H1 (cell line): ENCODE data around the gene FCRL5. TPM values are rescaled to one million over a fixed set of nuclear protein-coding genes. Genes with fewer than 3 reads are reported as not detected.

Experiments
- CTCF ChIA-PET: fragments of 300-600 bp; sonication (Branson Sonifier 250); formaldehyde crosslinking; loops from one replicate; lab custom pipeline; 2021; ENCODE audit not compliant: partially characterized antibody; lab: Charles Lee
- POLR2A ChIA-PET: fragments of 300-600 bp; sonication (Branson Sonifier 250); formaldehyde crosslinking; loops from one replicate; lab custom pipeline; 2021; ENCODE audit warnings: inconsistent platforms; ENCODE audit not compliant: partially characterized antibody; lab: Charles Lee
- DNase-seq, 2 experiments: peaks; one replicate each; pipeline versions ENCODE4 v3.0.0 to v3.0.0-alpha.2; 2010 to 2022; ENCODE audit warnings: low spot score in 2 of 2, low read depth in 1 of 2, mixed read lengths in 1 of 2
- FAIRE-seq: peaks from 2 replicates; lab custom pipeline; 2011; peaks lifted over from hg19 to GRCh38; lab: Jason Lieb, UNC
- H2AFZ ChIP-seq: 2 replicates; pipeline ENCODE4 v1.8.1; 2012; ENCODE audit warnings: low read length, inconsistent platforms
- H2AK5ac ChIP-seq: 2 replicates; pipeline ENCODE4 v1.6.1; 2013; ENCODE audit warnings: low read depth, low read length
- H2BK120ac ChIP-seq: replicated peaks from 2 replicates; pipeline ENCODE3; 2013; ENCODE audit warnings: low read depth, low read length, inconsistent platforms
- H2BK12ac ChIP-seq: 2 replicates; pipeline ENCODE4 v1.6.1; 2013; ENCODE audit warnings: low read depth, low read length
- H2BK15ac ChIP-seq: 2 replicates; pipeline ENCODE4 v1.6.1; 2013; ENCODE audit warnings: low read length
- H2BK20ac ChIP-seq: 2 replicates; pipeline ENCODE4 v1.6.1; 2013; ENCODE audit warnings: low read length
- H2BK5ac ChIP-seq: 2 replicates; pipeline ENCODE4 v1.6.1; 2013; ENCODE audit warnings: low read depth, low read length
- H3K14ac ChIP-seq: 2 replicates; pipeline ENCODE4 v1.6.1; 2013; ENCODE audit warnings: inconsistent platforms; ENCODE audit not compliant: insufficient read length
- H3K18ac ChIP-seq: 2 replicates; pipeline ENCODE4 v1.6.1; 2013; ENCODE audit warnings: low read length; ENCODE audit errors: extremely low read depth
- H3K23ac ChIP-seq: 2 replicates; pipeline ENCODE4 v1.6.1; 2013; ENCODE audit warnings: inconsistent platforms; ENCODE audit not compliant: insufficient read length
- H3K23me2 ChIP-seq: 2 replicates; pipeline ENCODE4 v1.6.1; 2013; ENCODE audit warnings: low read depth, low read length
- H3K27ac ChIP-seq: 2 replicates; pipeline ENCODE4 v1.6.1; 2011; ENCODE audit warnings: low read depth, low read length, inconsistent platforms
- H3K27me3 ChIP-seq, 4 experiments: replicated peaks in 1 of 4; 1 replicate in 1 of 4; 2 replicates in 3 of 4; pipeline versions ENCODE4 v1.6.1 to v1.8.1; 2011 to 2013; ENCODE audit warnings: low read length in 3 of 4, mild to moderate bottlenecking in 3 of 4, inconsistent platforms in 2 of 4, mixed read lengths in 2 of 4, moderate library complexity in 1 of 4; ENCODE audit not compliant: control insufficient read depth in 3 of 4, insufficient read depth in 3 of 4; ENCODE audit errors: extremely low read depth in 1 of 4
- H3K36me3 ChIP-seq, 4 experiments: 2 replicates each; pipeline versions ENCODE4 v1.6.1 to v1.8.1; 2011 to 2013; ENCODE audit warnings: mild to moderate bottlenecking in 4 of 4, low read length in 3 of 4, moderate library complexity in 2 of 4, control low read depth in 1 of 4, inconsistent platforms in 1 of 4; ENCODE audit not compliant: insufficient read depth in 4 of 4, control insufficient read depth in 2 of 4
- H3K4ac ChIP-seq: replicated peaks from 2 replicates; pipeline ENCODE3; 2013; ENCODE audit warnings: low read length, low read depth, mixed read lengths, inconsistent platforms; ENCODE audit not compliant: insufficient read length
- H3K4me1 ChIP-seq, 4 experiments: replicated peaks in 1 of 4; 1 replicate in 1 of 4; 2 replicates in 3 of 4; pipeline versions ENCODE4 v1.6.1 to v1.8.1; 2011 to 2013; ENCODE audit warnings: low read length in 3 of 4, inconsistent platforms in 2 of 4, mixed read lengths in 1 of 4; ENCODE audit not compliant: insufficient read depth in 4 of 4, control insufficient read depth in 3 of 4
- H3K4me2 ChIP-seq, 2 experiments: 2 replicates each; pipeline versions ENCODE4 v1.6.1 to v1.8.1; 2011 to 2013; ENCODE audit warnings: low read depth in 2 of 2, low read length in 2 of 2, control low read depth in 1 of 2, inconsistent platforms in 1 of 2, mild to moderate bottlenecking in 1 of 2; ENCODE audit not compliant: insufficient read depth in 1 of 2
- H3K4me3 ChIP-seq, 4 experiments: fragments of 200-600, 300-600 bp in 1 of 4; sonication (generic), shearing (Covaris generic), sonication (Bioruptor Twin) in 1 of 4; 2 replicates each; pipeline versions ENCODE4 v1.5.1 to v1.8.1; 2011 to 2016; ENCODE audit warnings: low read length in 4 of 4, low read depth in 3 of 4, control low read depth in 2 of 4, inconsistent platforms in 2 of 4, mild to moderate bottlenecking in 2 of 4, mixed read lengths in 1 of 4, moderate library complexity in 1 of 4; ENCODE audit not compliant: insufficient read depth in 2 of 4; ENCODE audit errors: extremely low read depth in 1 of 4
- H3K56ac ChIP-seq: replicated peaks from 2 replicates; pipeline ENCODE3; 2013; ENCODE audit warnings: low read depth, mild to moderate bottlenecking, mixed read lengths, low read length, inconsistent platforms; ENCODE audit not compliant: insufficient read length
- H3K79me1 ChIP-seq: 2 replicates; pipeline ENCODE4 v1.6.1; 2013; ENCODE audit warnings: low read depth, low read length, control low read depth
- H3K79me2 ChIP-seq, 2 experiments: 2 replicates each; pipeline versions ENCODE4 v1.6.1 to v1.8.1; 2012 to 2013; ENCODE audit warnings: low read length in 2 of 2, mild to moderate bottlenecking in 2 of 2, inconsistent platforms in 1 of 2; ENCODE audit not compliant: insufficient read depth in 2 of 2, control insufficient read depth in 1 of 2
- H3K9ac ChIP-seq, 4 experiments: replicated peaks in 1 of 4; 1 replicate in 1 of 4; 2 replicates in 3 of 4; pipeline versions ENCODE4 v1.6.1 to v1.8.1; 2011 to 2013; ENCODE audit warnings: low read depth in 3 of 4, low read length in 3 of 4, control low read depth in 2 of 4, mild to moderate bottlenecking in 2 of 4, moderate library complexity in 2 of 4, inconsistent platforms in 1 of 4; ENCODE audit errors: extremely low read depth in 1 of 4
- H3K9me3 ChIP-seq, 2 experiments: 2 replicates each; pipeline versions ENCODE4 v1.6.1 to v1.8.1; 2012 to 2013; ENCODE audit warnings: mild to moderate bottlenecking in 2 of 2, moderate library complexity in 2 of 2, control low read depth in 1 of 2, inconsistent platforms in 1 of 2, low read depth in 1 of 2, low read length in 1 of 2, mixed read lengths in 1 of 2; ENCODE audit not compliant: insufficient read depth in 2 of 2
- H4K20me1 ChIP-seq, 2 experiments: replicated peaks in 1 of 2; 2 replicates each; pipeline versions ENCODE3 to v1.8.1; 2011 to 2013; ENCODE audit warnings: inconsistent platforms in 2 of 2, low read length in 2 of 2, mild to moderate bottlenecking in 1 of 2; ENCODE audit not compliant: insufficient read depth in 2 of 2, control insufficient read depth in 1 of 2
- H4K5ac ChIP-seq: 2 replicates; pipeline ENCODE4 v1.6.1; 2013; ENCODE audit warnings: low read length, low read depth, mixed read lengths, inconsistent platforms; ENCODE audit not compliant: insufficient read length
- H4K8ac ChIP-seq: 2 replicates; pipeline ENCODE4 v1.8.0; 2013; ENCODE audit warnings: mild to moderate bottlenecking, moderate library complexity, low read length, inconsistent platforms; ENCODE audit not compliant: insufficient read depth; ENCODE audit errors: extremely low read depth
- H4K91ac ChIP-seq: replicated peaks from 2 replicates; pipeline ENCODE3; 2013; ENCODE audit warnings: low read length, mixed read lengths, inconsistent platforms; ENCODE audit not compliant: insufficient read length
- CHD1 ChIP-seq: IDR thresholded peaks from 2 replicates; pipeline ENCODE4 v1.6.1; 2012; ENCODE audit warnings: low read depth, low read length, improper control_type of control experiment
- KDM4A ChIP-seq: IDR thresholded peaks from one replicate; pipeline ENCODE4 v1.7.1; 2012; ENCODE audit warnings: low read depth, mild to moderate bottlenecking, moderate library complexity, low read length, inconsistent platforms; ENCODE audit not compliant: severe bottlenecking
- KDM5A ChIP-seq: fragments of 200-600 bp; IDR thresholded peaks from 2 replicates; pipeline ENCODE4 v1.7.1; 2012; ENCODE audit warnings: mild to moderate bottlenecking, low read length, inconsistent platforms, mixed read lengths
- NRF1 ChIP-seq: IDR thresholded peaks from 2 replicates; pipeline ENCODE4 v1.6.1; 2011; ENCODE audit warnings: mild to moderate bottlenecking, low read depth, low read length, improper control_type of control experiment
- ZNF274 ChIP-seq: IDR thresholded peaks from 2 replicates; pipeline ENCODE4 v1.7.0; 2012; ENCODE audit warnings: low read length, borderline replicate concordance; ENCODE audit errors: extremely low read depth
- WGBS, 2 experiments: shearing (Covaris generic) in 1 of 2; methylation state at CpG; one replicate each; pipeline versions ENCODE4 v1.1.6 to v1.1.7; 2013 to 2015; ENCODE audit warnings: low lambda C conversion rate in 2 of 2, mixed read lengths in 2 of 2, inconsistent platforms in 1 of 2, low coverage in 1 of 2, missing lambda C conversion rate in 1 of 2; ENCODE audit not compliant: insufficient replicate concordance in 2 of 2, insufficient coverage in 1 of 2, insufficient read length in 1 of 2; ENCODE audit errors: extremely low coverage in 1 of 2, missing lambda C conversion rate in 1 of 2; 5-methylcytosine and 5-hydroxymethylcytosine counted together
- long read RNA-seq, 2 experiments: library from RNA in 1 of 2; library from capped mRNA in 1 of 2; stranded (forward); transcript quantifications; one replicate each; pipeline ENCODE4 v2.0.0, GENCODE V29; 2021; ENCODE audit warnings: inconsistent platforms in 1 of 2
- polyA minus RNA-seq, 3 experiments: library from RNA; depleted of rRNA, polyadenylated mRNA; stranded (reverse); fragments of >200 nt; gene quantifications; 1 replicate in 2 of 3; 2 replicates in 1 of 3; pipeline ENCODE4 v1.2.3, GENCODE V29; 2011
- polyA plus RNA-seq, 7 experiments: library from polyadenylated mRNA; depleted of rRNA in 3 of 7; stranded (reverse) in 5 of 7; unstranded in 2 of 7; fragments of >200 nt in 5 of 7; fragments of 200-250 nt in 2 of 7; gene quantifications; 1 replicate in 5 of 7; 2 replicates in 1 of 7; 4 replicates in 1 of 7; pipeline versions ENCODE4 v1.2.1 to v1.2.3, GENCODE V29; 2011 to 2013; ENCODE audit warnings: missing spikeins in 2 of 7, mixed read lengths in 2 of 7
- total RNA-seq: library from RNA; stranded (reverse); fragmentation: NEBNext Ultra II Directional; extraction: Animal tissue kit (Norgen Biotek cat#: 25700); gene quantifications from 2 replicates; pipeline ENCODE4 v1.2.1, GENCODE V29; 2021
- TF ChIP-seq, protein P1 (sequence below), 3 experiments: IDR thresholded peaks; 1 replicate in 2 of 3; 2 replicates in 1 of 3; pipeline versions ENCODE4 v1.5.1 to v1.6.1; 2011; ENCODE audit warnings: low read length in 3 of 3, mild to moderate bottlenecking in 3 of 3, inconsistent platforms in 2 of 3, low read depth in 1 of 3, moderate library complexity in 1 of 3; ENCODE audit not compliant: insufficient read depth in 1 of 3; ENCODE audit errors: control extremely low read depth in 1 of 3

FCRL5 gene
- total RNA-seq (1.0 and 1.1 TPM in 2 replicates), polyA plus RNA-seq (2011; rRNA removed) (2.1 and 2.6 TPM in 2 replicates), polyA minus RNA-seq (2011; rRNA and poly(A)+ RNA removed) (2.9 and 6.2 TPM in 2 replicates)
- 2.3 TPM for polyA plus RNA-seq (2011; cell fraction: cytosol; rRNA removed)
- 5.3 TPM for polyA plus RNA-seq (2011; cell fraction: nucleus; rRNA removed)
- 1.7 to 2.1 TPM (median 1.9 TPM) in 4 replicates for polyA plus RNA-seq (2012, experiment 1 of 2)
- 1.3 TPM for polyA plus RNA-seq (2012, experiment 2 of 2)
- polyA plus RNA-seq (2013, experiment 1 of 2), result 1.6 TPM
- polyA plus RNA-seq (2013, experiment 2 of 2), result 1.5 TPM
- 1.0 TPM for polyA minus RNA-seq (2011; cell fraction: cytosol; rRNA and poly(A)+ RNA removed)
- polyA minus RNA-seq (2011; cell fraction: nucleus; rRNA and poly(A)+ RNA removed), result 2.0 TPM
- long read RNA-seq, experiment 1, result 0 reads
- long read RNA-seq, experiment 2, partial matches to known transcripts, result 0 of 2 reads
- long read RNA-seq, experiment 2, other reads (novel, unspliced or antisense), result 2 of 2 reads

DNA sequence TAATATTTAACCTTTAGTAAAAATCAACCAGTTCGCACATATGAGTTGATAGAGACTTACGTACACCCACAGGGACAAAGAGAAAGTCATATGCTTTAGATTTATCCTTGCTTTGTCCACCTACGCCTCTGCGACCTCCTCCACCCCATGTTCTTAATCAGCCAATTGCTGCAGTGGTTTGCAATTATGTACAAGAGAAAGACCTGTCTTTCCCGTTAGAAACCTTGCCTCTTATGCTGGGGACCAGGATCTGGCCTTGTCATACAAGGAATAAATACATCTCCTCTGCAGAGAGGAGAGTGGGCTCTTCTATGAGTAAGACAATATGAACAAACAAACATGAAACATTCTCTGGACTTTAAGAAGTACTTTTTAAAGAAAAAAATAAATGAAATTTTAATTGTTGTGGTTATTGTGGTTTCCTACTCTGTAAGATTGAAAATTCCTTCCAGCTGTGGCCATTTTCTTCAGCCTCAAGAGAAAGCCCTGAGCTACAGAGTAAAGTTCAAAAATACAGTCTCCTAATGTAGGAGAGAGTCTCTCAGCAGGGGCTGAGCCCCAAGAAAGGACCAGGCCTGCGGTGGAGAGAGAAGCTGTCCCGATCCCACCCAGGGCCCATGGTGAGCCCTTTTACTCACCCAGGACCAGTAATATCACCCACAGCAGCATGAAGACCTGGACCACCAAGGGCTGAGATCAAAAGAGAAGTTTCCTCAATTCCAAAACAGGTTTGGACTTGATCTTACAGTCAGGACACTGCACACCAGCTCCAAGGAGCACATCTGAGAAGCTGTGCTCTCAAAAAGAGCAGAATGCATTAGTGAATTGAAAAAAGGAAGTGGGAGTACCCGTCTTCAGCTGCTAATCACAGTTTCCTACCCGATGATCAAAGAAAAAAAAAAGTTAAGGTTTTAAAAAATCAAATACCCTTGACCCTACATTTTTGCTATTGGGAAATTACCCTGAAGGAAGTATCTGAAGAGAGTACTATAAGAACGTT is at the start of gene FCRL5:
Gene FCRL5 (minus strand): TSS at position 822 of the 1,000 bp plus-strand sequence. CDS start 153 bp downstream, at position 669.
- Histone ChIP-seq H4K91ac (no peak within 1 kb of the TSS), H3K56ac (no peak within 1 kb of the TSS), H3K18ac (no peak within 1 kb of the TSS), H3K4me1 (no peaks in the 10 kb centered on the region), H3K27me3 (no peaks in the 10 kb centered on the region), H3K4me2 (no peak within 1 kb of the TSS), H2BK120ac (no peak within 1 kb of the TSS), H4K20me1 (no peaks in the 10 kb centered on the region), H3K9me3 (no peaks in the 10 kb centered on the region), H2BK5ac (no peak within 1 kb of the TSS), H2BK15ac (no peak within 1 kb of the TSS), H3K36me3 (no peaks in the 10 kb centered on the region), H3K79me2 (no peaks in the 10 kb centered on the region), H4K8ac (no peak within 1 kb of the TSS), H3K4ac (no peak within 1 kb of the TSS), H3K27ac (no peak within 1 kb of the TSS), H3K14ac (no peak within 1 kb of the TSS), H2AFZ (no peak within 1 kb of the TSS), H3K9ac (no peak within 1 kb of the TSS), H2AK5ac (no peak within 1 kb of the TSS), H4K5ac (no peak within 1 kb of the TSS), H3K23me2 (no peaks in the 10 kb centered on the region), H3K4me3 (no peak within 1 kb of the TSS), H3K79me1 (no peaks in the 10 kb centered on the region), H2BK12ac (no peak within 1 kb of the TSS), H3K23ac (no peak within 1 kb of the TSS), H2BK20ac (peak within 1 kb of the TSS; percentile 34; the same call in 1 of the 2 replicates)
- 89% methylated on average over 10 of the region's 10 CpGs; no CpG with 5 or more reads in 1 of the 2 experiments for WGBS, 2 experiments
- FAIRE-seq (no peak), DNase-seq (no peak)
- ChIA-PET CTCF (interaction anchor here (0.7 to 1.3 kb wide), 6 partner anchors 8 to 218 kb away, joined by 3 to 4 read pairs (median 3); no protein-coding TSS in a partner anchor), POLR2A (no interaction called here)
- no peak for TF ChIP-seq CHD1
- no peak for TF ChIP-seq NRF1
- no peak for TF ChIP-seq KDM5A
- TF ChIP-seq, protein P1, sequence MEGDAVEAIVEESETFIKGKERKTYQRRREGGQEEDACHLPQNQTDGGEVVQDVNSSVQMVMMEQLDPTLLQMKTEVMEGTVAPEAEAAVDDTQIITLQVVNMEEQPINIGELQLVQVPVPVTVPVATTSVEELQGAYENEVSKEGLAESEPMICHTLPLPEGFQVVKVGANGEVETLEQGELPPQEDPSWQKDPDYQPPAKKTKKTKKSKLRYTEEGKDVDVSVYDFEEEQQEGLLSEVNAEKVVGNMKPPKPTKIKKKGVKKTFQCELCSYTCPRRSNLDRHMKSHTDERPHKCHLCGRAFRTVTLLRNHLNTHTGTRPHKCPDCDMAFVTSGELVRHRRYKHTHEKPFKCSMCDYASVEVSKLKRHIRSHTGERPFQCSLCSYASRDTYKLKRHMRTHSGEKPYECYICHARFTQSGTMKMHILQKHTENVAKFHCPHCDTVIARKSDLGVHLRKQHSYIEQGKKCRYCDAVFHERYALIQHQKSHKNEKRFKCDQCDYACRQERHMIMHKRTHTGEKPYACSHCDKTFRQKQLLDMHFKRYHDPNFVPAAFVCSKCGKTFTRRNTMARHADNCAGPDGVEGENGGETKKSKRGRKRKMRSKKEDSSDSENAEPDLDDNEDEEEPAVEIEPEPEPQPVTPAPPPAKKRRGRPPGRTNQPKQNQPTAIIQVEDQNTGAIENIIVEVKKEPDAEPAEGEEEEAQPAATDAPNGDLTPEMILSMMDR (IDR thresholded peaks at IDR 0.05; ENCODE audit: control extremely low read depth in 1 of 3, insufficient read depth in 1 of 3, low read depth in 1 of 3, low read length in 3 of 3), result no peak
- TF ChIP-seq ZNF274, result no peak
- no peak for TF ChIP-seq KDM4A
